ENCODE data around the gene CA10. TPM values are rescaled to one million over a fixed set of nuclear protein-coding genes. Genes with fewer than 3 reads are reported as not detected.

CA10 gene
- total and polyA plus RNA-seq, 2 donors (not counting 3 experiments of a cell fraction or from before 2014, with no cell fraction given) = not detected

GRCh38 chr17:51770027-51770759, 388.3 kb downstream of the CA10 start:
- no TSS peak for BruUV-seq (replicated peaks)
- no peaks in the 10 kb centered on the region for H3K4me1 ChIP-seq (ENCODE audit: control insufficient read depth, extremely low read depth, insufficient read depth, low read length)
- no peak overlapping the region for H3K9ac ChIP-seq (replicated peaks; ENCODE audit: extremely low read depth, insufficient read depth, low read length)
- H2AFZ ChIP-seq (ENCODE audit: low read depth, low read length) = no peak overlapping the region
- POLR2A ChIA-PET = no interaction called here
- H3K79me2 ChIP-seq (ENCODE audit: control insufficient read depth, insufficient read depth, low read length) = no peaks in the 10 kb centered on the region
- H3K9me1 ChIP-seq (replicated peaks; ENCODE audit: control insufficient read depth, extremely low read depth, insufficient read depth, low read length) = no peaks in the 10 kb centered on the region
- no peaks in the 10 kb centered on the region for H3K27me3 ChIP-seq (ENCODE audit: control insufficient read depth in 2 of 2, insufficient read depth in 2 of 2, low read length in 2 of 2)
- no peaks in the 10 kb centered on the region for H3K9me3 ChIP-seq (replicated peaks; ENCODE audit: control insufficient read depth, insufficient read depth, low read length)
- no peak for FAIRE-seq
- no peaks in the 10 kb centered on the region for H4K20me1 ChIP-seq (replicated peaks; ENCODE audit: control insufficient read depth, extremely low read depth, insufficient read depth, low read length)
- H3K27ac ChIP-seq (ENCODE audit: insufficient read depth, low read depth, low read length) = no peak overlapping the region
- H3K4me3 ChIP-seq (replicated peaks in 1 of 3; ENCODE audit: insufficient read depth in 1 of 3, low read depth in 1 of 3, low read length in 3 of 3) = no peak overlapping the region
- no peaks in the 10 kb centered on the region for H3K36me3 ChIP-seq (ENCODE audit: control insufficient read depth in 2 of 2, extremely low read depth in 1 of 2, insufficient read depth in 2 of 2, low read length in 2 of 2)
- TF ChIP-seq POLR2A (IDR thresholded peaks at IDR 0.05; ENCODE audit: low read depth, low read length) = no peak
- no peak for TF ChIP-seq JUN (IDR thresholded peaks at IDR 0.05; ENCODE audit: borderline replicate concordance, insufficient read depth, insufficient read length, low read depth)
- TF ChIP-seq MAX (IDR thresholded peaks at IDR 0.05; ENCODE audit: insufficient read depth, insufficient read length) = no peak
- no peak for TF ChIP-seq EZH2 (IDR thresholded peaks at IDR 0.05; ENCODE audit: borderline replicate concordance, low read depth, low read length, severe bottlenecking)
- no peak for TF ChIP-seq FOS (IDR thresholded peaks at IDR 0.05; ENCODE audit: borderline replicate concordance, insufficient read depth, low read length)
- no peak for TF ChIP-seq CTCF (IDR thresholded peaks at IDR 0.05; ENCODE audit: extremely low read depth in 1 of 2, insufficient read depth in 1 of 2, low read depth in 1 of 2, low read length in 2 of 2)
- no peak for TF ChIP-seq MYC (IDR thresholded peaks at IDR 0.05; ENCODE audit: low read depth, low read length)
- no peak for TF ChIP-seq POLR2AphosphoS5 (IDR thresholded peaks at IDR 0.05; ENCODE audit: insufficient read depth, low read depth, low read length)
- TF ChIP-seq GATA2 (IDR thresholded peaks at IDR 0.05; ENCODE audit: insufficient read depth, insufficient read length, low read depth, low read length) = no peak
- dilution Hi-C loops (cut with MboI; ENCODE audit: extremely low pct_ligation_motif_present, low sequenced_read_pairs) (no loop called here), intact Hi-C loops (cut with micrococcal nuclease) (no loop called here)
- CTCF ChIA-PET = no interaction called here
- DNase-seq (ENCODE audit: low read depth, low spot score) = no peak
- no peak overlapping the region for H3K4me2 ChIP-seq (ENCODE audit: insufficient read depth, low read length)
